SK-N-SH treated with all-trans-retinoic acid at 6 μM for 48 hours (cell line): ENCODE data around the gene ERN2.

Experiments
- ESRRG ChIP-seq: fragments of 250-450 bp; sonication (Bioruptor Pico); IDR thresholded peaks from 2 replicates; pipeline ENCODE4 v1.6.1; 2021; ENCODE audit warnings: mild to moderate bottlenecking
- GLIS3 ChIP-seq: fragments of 250-450 bp; sonication (Bioruptor Pico); IDR thresholded peaks from 2 replicates; pipeline ENCODE4 v1.5.0; 2020; ENCODE audit warnings: mild to moderate bottlenecking, moderate library complexity
- SNAI2 ChIP-seq: fragments of 250-450 bp; sonication (Bioruptor Pico); IDR thresholded peaks from 2 replicates; pipeline ENCODE4 v1.5.0; 2020; ENCODE audit warnings: mild to moderate bottlenecking, moderate library complexity
- TOX ChIP-seq: fragments of 250-450 bp; sonication (Bioruptor Pico); IDR thresholded peaks from 2 replicates; pipeline ENCODE4 v1.8.0; 2021; ENCODE audit warnings: mild to moderate bottlenecking, moderate library complexity, borderline replicate concordance
- ZC3H10 ChIP-seq: fragments of 250-450 bp; sonication (Bioruptor Pico); IDR thresholded peaks from 2 replicates; pipeline ENCODE4 v1.5.1; 2021; ENCODE audit warnings: mild to moderate bottlenecking, moderate library complexity
- ZFP30 ChIP-seq: fragments of 450-650 bp; formaldehyde crosslinking; IDR thresholded peaks from 2 replicates; pipeline ENCODE4 v1.5.0; 2022; ENCODE audit warnings: mild to moderate bottlenecking, moderate library complexity
- ZNF8 ChIP-seq: fragments of 450-650 bp; formaldehyde crosslinking; IDR thresholded peaks from 2 replicates; pipeline ENCODE4 v1.5.0; 2020; ENCODE audit warnings: mild to moderate bottlenecking, moderate library complexity
- TF ChIP-seq, protein P1 (sequence below): fragments of 250-450 bp; sonication (Bioruptor Pico); IDR thresholded peaks from 2 replicates; pipeline ENCODE4 v1.8.0; 2020; ENCODE audit warnings: mild to moderate bottlenecking, moderate library complexity, borderline replicate concordance
- TF ChIP-seq, protein P2 (sequence below): fragments of 250-450 bp; sonication (Bioruptor Pico); IDR thresholded peaks from 2 replicates; pipeline ENCODE4 v1.5.1; 2021; ENCODE audit warnings: mild to moderate bottlenecking, moderate library complexity
- TF ChIP-seq, protein P3 (sequence below): fragments of 250-450 bp; sonication (Bioruptor Pico); IDR thresholded peaks from 2 replicates; pipeline ENCODE4 v1.5.1; 2020; ENCODE audit warnings: low read depth, mild to moderate bottlenecking, moderate library complexity

DNA sequence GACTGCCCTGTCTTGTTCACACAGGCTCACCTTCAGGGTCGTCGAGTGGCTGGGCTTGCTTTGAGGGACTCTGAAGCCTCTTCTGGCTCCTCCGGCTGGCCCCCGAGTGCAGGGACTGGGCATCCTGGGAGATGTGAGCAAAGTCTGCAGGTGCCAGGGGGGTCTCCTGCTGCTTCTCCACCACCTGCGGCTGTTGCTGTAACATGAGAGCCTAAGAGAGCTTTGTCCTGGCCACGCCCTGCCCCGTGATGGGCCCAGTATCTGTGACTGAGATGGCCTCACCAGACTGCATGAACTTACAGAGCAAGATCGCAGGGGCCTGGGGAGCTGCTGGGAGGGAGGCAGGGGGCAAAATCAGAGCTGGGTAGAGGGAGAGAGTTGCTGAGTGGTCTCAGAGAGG is 12.5 kb downstream of the ERN2 start:
- TF ChIP-seq ZFP30 (no peak), ZNF8 (CRISPR knock-in tag) (no peak), ZC3H10 (CRISPR knock-in tag) (no peak), TOX (no peak), SNAI2 (CRISPR knock-in tag) (no peak), ESRRG (CRISPR knock-in tag) (no peak), GLIS3 (CRISPR knock-in tag) (no peak)
- TF ChIP-seq, protein P1, sequence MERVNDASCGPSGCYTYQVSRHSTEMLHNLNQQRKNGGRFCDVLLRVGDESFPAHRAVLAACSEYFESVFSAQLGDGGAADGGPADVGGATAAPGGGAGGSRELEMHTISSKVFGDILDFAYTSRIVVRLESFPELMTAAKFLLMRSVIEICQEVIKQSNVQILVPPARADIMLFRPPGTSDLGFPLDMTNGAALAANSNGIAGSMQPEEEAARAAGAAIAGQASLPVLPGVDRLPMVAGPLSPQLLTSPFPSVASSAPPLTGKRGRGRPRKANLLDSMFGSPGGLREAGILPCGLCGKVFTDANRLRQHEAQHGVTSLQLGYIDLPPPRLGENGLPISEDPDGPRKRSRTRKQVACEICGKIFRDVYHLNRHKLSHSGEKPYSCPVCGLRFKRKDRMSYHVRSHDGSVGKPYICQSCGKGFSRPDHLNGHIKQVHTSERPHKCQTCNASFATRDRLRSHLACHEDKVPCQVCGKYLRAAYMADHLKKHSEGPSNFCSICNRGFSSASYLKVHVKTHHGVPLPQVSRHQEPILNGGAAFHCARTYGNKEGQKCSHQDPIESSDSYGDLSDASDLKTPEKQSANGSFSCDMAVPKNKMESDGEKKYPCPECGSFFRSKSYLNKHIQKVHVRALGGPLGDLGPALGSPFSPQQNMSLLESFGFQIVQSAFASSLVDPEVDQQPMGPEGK (CRISPR knock-in tag), result no peak
- TF ChIP-seq, protein P2, sequence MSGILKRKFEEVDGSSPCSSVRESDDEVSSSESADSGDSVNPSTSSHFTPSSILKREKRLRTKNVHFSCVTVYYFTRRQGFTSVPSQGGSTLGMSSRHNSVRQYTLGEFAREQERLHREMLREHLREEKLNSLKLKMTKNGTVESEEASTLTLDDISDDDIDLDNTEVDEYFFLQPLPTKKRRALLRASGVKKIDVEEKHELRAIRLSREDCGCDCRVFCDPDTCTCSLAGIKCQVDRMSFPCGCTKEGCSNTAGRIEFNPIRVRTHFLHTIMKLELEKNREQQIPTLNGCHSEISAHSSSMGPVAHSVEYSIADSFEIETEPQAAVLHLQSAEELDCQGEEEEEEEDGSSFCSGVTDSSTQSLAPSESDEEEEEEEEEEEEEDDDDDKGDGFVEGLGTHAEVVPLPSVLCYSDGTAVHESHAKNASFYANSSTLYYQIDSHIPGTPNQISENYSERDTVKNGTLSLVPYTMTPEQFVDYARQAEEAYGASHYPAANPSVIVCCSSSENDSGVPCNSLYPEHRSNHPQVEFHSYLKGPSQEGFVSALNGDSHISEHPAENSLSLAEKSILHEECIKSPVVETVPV (CRISPR knock-in tag), result no peak
- TF ChIP-seq, protein P3, sequence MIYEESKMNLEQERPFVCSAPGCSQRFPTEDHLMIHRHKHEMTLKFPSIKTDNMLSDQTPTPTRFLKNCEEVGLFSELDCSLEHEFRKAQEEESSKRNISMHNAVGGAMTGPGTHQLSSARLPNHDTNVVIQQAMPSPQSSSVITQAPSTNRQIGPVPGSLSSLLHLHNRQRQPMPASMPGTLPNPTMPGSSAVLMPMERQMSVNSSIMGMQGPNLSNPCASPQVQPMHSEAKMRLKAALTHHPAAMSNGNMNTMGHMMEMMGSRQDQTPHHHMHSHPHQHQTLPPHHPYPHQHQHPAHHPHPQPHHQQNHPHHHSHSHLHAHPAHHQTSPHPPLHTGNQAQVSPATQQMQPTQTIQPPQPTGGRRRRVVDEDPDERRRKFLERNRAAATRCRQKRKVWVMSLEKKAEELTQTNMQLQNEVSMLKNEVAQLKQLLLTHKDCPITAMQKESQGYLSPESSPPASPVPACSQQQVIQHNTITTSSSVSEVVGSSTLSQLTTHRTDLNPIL (CRISPR knock-in tag), result no peak
